SK-N-SH (cell line): ENCODE data around the gene SKIC2.

Experiments
- CHD2 ChIP-seq: fragments of 150-350 bp; IDR thresholded peaks from 2 replicates; pipeline ENCODE4 v1.6.1; 2018; ENCODE audit warnings: low read length; ENCODE audit not compliant: partially characterized antibody
- MEF2A ChIP-seq: IDR thresholded peaks from 2 replicates; pipeline ENCODE4 v1.4.0; 2012; ENCODE audit warnings: low read depth, borderline replicate concordance
- TF ChIP-seq, protein P1 (sequence below): fragments of 200-600 bp; sonication (generic); IDR thresholded peaks from 2 replicates; pipeline ENCODE4 v1.6.1; 2017; ENCODE audit warnings: antibody characterized with exemption, mild to moderate bottlenecking, moderate library complexity

DNA sequence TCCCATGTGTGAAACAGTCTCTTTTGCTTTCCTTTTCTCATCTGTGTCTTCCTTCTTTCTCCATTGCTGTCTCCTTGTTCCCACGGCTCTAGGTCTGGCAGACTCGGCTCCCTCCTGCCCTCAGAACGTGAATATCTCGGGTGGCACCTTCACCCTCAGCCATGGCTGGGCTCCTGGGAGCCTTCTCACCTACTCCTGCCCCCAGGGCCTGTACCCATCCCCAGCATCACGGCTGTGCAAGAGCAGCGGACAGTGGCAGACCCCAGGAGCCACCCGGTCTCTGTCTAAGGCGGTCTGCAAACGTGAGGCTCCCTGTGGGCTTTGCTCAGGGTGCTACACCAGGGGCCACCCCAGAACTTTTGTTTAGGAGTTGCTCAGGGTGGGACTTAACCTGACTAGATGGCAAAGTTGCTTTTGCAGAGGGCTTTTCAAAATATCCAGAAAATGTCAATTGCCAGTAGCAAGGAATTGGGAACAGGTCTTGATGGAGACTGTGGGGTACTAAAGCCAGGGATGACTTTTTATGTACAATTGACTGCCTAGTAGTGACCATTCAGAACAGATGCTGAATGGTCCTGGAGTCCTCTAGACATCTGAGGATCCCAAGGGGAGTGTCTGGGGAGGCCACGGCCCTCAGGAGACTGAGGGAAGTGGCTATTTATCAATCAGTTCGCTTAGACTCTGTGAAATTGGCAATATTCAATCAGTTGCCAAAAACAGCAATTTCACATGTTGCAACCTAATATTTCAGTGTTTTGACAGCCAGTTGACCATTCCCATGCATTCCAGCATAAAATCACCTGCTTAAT lies 30.9 kb upstream of the SKIC2 start:
- TF ChIP-seq MEF2A (no peak), CHD2 (no peak)
- TF ChIP-seq, protein P1, sequence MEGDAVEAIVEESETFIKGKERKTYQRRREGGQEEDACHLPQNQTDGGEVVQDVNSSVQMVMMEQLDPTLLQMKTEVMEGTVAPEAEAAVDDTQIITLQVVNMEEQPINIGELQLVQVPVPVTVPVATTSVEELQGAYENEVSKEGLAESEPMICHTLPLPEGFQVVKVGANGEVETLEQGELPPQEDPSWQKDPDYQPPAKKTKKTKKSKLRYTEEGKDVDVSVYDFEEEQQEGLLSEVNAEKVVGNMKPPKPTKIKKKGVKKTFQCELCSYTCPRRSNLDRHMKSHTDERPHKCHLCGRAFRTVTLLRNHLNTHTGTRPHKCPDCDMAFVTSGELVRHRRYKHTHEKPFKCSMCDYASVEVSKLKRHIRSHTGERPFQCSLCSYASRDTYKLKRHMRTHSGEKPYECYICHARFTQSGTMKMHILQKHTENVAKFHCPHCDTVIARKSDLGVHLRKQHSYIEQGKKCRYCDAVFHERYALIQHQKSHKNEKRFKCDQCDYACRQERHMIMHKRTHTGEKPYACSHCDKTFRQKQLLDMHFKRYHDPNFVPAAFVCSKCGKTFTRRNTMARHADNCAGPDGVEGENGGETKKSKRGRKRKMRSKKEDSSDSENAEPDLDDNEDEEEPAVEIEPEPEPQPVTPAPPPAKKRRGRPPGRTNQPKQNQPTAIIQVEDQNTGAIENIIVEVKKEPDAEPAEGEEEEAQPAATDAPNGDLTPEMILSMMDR: no peak
